Stimulated activated CD8-positive, alpha-beta memory T cell treated with anti-CD3 and anti-CD28 coated beads, Interleukin-4, amount 100 ng/mL, for 24 hours (primary cell): Measurements from ENCODE around the gene HECTD4.
"Not testable (repeated sequence)": the region's sequence is repeated elsewhere in the genome, so short reads cannot be mapped to it uniquely, and the experiment has no call there.

Source experiments
- DNase-seq: peaks from one replicate; pipeline ENCODE4 v3.0.0-alpha.2; 2020; ENCODE audit warnings: low read depth

HECTD4 gene

DNA sequence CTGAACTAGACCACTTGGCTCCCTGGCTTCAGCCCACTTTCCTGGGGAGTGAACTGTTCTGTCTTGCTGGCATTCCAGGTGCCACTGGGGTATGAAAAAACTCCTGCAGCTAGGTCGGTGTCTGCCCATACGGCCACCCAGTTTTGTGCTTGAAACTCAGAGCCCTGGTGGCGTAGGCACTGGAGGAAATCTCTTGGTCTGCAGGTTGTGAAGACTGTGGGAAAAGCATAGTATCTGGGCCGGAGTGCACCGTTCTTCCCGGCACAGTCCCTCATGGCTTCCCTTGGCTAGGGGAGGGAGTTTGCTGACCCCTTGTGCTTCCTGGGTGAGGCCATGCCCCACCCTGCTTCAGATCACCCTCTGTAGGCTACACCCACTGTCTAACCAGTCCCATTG, 223.1 kb downstream of the HECTD4 start:
- no peak for DNase-seq

GRCh38 chr12:112158461-112159145, 223.6 kb downstream of the HECTD4 start:
- not testable (repeated sequence) for DNase-seq

DNA sequence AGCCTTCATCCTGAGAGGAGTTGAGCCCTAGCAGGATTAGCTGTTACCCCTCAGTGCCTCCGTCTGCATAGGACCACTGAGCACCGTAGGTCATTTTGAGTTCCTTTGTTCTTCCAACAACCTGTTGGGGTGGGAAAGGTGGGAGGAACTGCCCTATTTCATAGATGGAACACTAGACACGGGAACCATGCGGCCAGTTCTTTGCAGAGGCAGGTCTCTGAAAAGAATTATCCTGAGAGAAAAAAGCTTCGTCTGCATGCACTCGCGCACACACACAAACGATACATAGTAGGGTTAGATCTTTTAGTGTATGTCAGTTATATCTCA, 228.4 kb downstream of the HECTD4 start:
- DNase-seq: no peak

DNA sequence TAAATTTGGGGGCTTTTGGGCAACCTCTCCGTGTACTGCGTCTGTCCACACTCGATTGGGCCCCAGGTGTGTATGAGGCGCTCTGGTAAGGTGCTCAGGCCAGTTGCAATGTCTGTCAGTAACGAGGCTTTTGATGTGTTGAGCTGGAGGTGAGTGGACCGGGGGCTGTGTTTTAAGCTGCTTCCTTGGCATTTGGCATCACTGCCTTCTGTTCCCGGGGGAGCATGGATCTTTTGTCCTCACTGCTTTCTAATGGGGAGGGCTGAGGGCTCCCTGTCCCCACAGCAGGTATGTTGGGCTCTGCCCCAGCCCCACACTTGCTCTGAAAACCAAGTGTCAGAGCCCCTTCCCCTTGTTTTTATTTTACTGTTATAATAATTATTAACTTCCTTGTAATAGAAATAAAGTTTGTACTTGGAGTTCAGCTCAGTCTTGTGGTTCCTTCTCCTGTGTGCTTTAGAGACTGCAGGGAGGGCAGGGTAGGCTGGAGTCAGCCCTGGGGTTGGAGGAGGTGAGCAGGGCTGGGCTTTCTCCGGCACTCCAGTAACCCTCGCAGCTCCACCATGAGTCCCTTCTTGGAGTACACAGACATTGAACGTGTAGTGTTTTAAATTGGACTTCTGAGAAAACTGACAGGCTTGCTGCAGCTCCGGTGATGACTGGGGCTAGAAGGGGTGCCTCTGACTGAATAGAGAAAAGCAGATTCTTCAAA, 228.9 kb downstream of the HECTD4 start:
- no peak for DNase-seq

DNA sequence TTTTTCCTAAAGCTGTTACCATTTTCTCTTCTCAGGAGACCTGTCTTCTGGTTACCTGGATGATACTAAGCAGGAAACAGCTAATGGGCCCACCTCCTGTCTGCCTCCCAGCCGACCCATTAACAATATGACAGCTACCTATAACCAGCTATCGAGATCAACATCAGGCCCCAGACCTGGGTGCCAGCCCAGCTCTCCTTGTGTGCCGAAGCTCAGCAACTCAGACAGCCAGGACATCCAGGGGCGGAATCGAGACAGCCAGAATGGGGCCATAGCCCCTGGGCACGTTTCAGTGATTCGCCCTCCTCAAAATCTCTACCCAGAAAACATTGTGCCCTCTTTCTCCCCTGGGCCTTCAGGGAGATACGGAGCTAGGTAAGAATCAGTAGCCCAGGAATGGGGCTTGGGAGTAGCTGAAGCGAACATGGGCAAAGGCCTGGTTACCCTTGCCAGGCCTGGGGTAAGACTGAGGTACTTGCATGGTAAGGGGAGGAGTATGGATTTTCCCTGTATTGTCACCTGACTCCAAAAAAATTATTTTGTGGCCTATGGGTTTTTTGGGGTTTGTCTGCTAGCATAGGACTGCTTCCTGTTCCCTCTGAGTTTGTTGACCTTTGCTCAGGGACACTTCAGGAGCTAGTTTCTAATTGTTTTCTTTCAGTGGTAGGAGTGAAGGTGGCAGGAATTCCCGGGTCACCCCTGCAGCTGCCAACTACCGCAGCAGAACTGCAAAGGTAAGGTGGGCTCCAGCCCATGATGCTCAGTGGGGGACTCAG, 230.3 kb downstream of the HECTD4 start:
- DNase-seq: no peak

GRCh38 chr12:112149596-112149995, 232.6 kb downstream of the HECTD4 start:
- DNase-seq: no peak

DNA sequence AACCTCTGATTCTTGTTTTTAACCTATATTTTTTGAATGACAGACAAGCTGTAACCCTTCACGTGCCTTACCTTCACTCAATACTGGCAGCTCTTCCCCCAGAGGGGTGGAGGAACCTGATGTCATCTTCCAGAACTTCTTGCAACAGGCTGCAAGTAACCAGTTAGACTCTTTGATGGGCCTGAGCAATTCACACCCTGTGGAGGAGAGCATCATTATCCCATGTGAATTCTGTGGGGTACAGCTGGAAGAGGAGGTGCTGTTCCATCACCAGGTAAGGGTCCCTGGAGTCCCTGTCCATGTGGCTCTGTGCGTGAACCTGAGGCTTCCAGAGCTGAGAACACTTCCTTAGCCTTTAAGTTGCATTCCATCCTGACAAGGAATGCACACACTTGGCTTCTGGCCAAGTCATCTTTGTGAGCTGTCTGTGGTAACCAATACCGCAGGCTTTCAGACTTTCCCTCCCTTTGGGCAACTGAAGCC, 234.2 kb downstream of the HECTD4 start:
- no peak for DNase-seq

DNA sequence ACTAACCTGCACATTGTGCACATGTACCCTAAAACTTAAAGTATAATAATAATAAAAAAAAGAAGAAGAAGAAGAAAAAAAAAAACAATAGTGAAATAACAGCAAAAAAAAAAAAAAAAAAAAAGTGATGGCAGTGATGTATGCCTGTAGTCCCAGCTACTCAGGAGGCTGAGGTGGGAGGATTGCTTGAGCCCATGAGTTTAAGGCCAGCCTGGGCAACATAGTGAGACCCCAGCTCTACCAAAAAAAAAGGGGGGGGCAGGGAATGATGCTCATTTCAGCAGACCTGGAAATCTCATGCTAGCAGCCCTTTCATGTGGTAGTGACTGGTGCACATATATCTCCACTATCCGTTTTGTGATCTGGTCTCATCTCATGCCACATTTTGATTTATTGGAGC, 236.1 kb downstream of the HECTD4 start:
- no peak for DNase-seq

GRCh38 chr12:112140728-112141127, 241.5 kb downstream of the HECTD4 start:
- no peak for DNase-seq

DNA sequence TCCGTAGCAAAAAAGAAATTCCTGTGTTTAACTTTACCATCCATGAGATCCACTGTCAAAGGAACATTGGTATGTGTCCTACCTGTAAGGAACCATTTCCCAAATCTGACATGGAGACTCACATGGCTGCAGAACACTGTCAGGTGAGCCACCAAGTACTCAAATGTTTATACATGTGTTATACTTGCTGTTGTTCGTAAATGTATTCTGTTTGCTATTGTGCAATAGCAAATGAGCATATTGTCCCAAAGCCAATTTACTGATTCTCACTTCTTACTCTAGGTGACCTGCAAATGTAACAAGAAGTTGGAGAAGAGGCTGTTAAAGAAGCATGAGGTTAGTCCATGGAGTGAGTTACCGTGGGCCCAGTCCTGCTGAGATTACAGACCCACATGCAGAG, 247.5 kb downstream of the HECTD4 start:
- no peak for DNase-seq

DNA sequence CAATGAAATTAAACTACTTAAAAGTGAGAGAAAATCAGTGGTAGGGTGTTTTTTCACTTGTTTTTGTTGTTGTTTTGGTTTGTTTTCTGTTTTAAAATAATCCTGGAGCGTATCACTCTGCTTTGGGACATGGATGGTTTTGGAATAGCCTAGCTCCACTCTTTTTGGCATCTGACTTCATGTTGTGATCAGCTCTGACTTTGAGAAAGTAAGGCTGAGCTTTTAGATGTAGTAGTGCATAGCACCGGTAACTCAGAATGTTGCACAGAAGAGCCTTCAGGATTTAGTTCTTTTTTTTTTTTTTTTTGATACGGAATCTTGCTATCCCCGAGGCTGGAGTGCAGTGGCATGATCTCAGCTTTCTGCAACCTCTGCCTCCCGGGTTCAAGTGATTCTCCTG, 248.8 kb downstream of the HECTD4 start:
- DNase-seq: no peak

GRCh38 chr12:112131686-112132085, 250.5 kb downstream of the HECTD4 start:
- DNase-seq: no peak

- DNase-seq: no peak
Observed at GRCh38 chr12:112130441-112130998, 251.7 kb downstream of the HECTD4 start.

- DNase-seq: no peak
Observed at GRCh38 chr12:112126911-112127310, 255.3 kb downstream of the HECTD4 start.

- no peak for DNase-seq
Observed at GRCh38 chr12:112126000-112126438, 256.2 kb downstream of the HECTD4 start.

GRCh38 chr12:112125250-112125999, 256.8 kb downstream of the HECTD4 start, which contains the start of gene TRAFD1:
Gene TRAFD1, plus strand, starts transcription at chr12:112125560. Its CDS starts 4,963 bp downstream, at chr12:112130523.
- DNase-seq: peak; percentile 98

DNA sequence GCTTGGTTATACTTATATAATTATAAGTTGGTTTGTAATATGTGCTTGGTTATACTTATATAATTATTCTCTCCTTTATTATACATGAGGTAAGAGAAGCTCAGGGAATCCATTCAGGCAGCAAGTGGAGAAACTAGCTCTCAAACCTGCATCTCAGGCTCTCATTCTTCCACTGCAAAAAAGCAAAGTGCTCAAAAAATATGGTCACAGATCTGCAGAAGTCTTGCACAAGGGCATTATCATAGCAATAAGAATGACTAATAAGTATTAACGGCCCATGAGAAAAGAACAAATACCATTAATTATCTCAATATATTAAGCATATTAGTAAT, 257.3 kb downstream of the HECTD4 start:
- DNase-seq: no peak

DNA sequence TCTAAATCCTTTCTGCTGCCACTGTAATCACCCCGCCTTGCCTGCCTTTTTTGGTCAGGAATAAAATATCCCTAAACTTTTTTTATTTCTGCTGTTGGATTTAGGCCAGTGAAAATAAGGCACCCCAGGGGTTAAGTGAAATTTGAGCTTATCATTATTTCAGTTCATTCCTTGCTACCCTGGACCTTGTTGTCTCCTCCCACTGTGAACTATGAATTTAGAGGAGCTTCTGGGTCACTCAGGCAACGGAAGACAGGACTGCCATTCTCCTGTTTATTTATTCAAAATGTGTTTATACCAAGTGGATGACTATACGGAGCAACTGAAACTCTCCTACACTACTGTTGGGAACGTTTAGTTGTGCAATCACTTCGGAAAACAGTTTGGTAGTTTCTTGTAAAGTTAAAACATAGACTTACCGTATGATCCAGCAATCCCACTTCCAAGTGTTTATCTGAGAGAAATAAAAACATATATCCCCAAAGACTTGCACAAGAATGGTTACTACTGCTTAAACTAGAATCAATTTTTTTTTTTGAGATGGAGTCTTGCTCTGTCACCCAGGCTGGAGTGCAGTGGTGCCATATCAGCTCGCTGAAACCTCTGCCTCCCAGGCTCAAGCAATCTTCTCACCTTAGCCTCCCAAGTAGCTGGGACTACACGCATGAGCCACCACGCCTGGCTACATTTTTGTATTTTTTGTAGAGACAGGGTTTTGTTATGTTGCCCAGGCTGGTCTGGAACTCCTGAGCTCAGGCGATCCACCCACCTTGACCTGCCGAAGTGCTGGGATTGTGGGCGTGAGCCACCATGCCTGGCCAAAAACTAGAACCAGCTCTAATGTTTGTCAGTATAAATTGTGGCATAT, 259.2 kb downstream of the HECTD4 start:
- no peak for DNase-seq

DNA sequence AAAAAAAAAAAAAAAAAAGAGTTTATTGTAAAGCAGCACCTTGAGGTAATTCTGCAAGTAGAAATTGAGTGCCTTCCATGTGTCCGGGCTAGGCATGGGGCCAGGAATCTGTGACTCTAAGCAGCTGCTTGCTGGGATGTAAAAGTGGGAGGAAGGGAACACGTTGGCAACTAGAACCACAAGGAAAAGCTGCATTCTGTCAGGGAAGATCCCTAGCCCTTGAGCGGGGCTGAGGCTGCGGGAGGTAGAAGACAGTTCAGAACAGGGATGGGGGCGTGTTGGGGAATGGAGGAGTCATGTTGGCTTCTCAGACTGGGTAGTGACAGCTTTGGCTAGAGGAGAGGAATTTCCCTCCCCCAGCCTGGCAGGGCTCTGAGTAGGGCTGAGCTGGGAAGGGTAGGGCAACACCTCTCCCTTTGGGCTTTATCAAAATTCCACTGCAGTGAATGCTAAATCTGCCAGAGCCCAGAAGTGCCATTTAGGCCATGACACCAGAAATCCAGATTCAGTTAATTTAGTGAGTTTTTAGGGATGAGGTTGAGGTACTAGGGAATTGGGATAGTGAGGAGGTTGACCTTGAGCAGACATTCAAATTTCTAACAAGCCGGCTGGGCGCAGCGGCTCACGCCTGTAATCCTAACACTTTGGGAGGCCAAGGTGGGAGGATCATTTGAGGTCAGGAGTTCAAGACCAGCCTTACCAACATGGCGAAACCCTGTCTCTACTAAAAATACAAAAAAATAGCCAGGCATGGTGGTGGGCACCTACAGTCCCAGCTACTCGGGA, 260.3 kb downstream of the HECTD4 start:
- DNase-seq: no peak

DNA sequence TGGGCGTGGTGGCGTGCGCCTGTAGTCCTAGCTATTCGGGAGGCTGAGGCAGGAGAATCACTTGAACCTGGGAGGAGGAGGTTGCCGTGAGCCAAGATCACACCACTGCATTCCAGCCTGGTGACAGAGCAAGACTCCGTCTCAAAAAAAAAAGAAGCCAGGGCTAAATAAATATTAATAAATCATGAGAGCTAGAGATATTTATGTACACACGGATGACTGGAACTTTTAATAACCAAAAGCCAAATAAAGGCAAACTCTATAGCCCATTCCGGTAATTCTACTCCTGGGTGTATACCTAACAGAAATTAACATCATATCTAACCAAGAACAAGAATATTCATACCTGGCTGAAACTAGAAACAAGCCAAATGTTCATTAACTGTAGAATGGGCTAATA, 264.5 kb downstream of the HECTD4 start:
- DNase-seq: no peak
